ENCODE measurements around the gene CDK5RAP2.

GRCh38 chr9:120567081-120567480 is 12.9 kb downstream of the CDK5RAP2 start:
- TF ChIP-seq POLR2AphosphoS5 (IDR thresholded peaks at IDR 0.05; ENCODE audit: borderline replicate concordance, low read depth, low read length) (no peak), EZH2 (IDR thresholded peaks at IDR 0.05) (no peak), FOXP2 (optimal IDR thresholded peaks at IDR 0.05; ENCODE audit: control extremely low read depth, extremely low read length, insufficient read depth) (no peak)
